ENCODE results near the gene EMC10.

The EMC10 gene

GRCh38 chr19:50531171-50531612 is 54.9 kb downstream of the EMC10 start:
- Histone ChIP-seq H3K4me3 (no peak overlapping the region), H3K27ac (no peak overlapping the region)
- TF ChIP-seq, protein P1, sequence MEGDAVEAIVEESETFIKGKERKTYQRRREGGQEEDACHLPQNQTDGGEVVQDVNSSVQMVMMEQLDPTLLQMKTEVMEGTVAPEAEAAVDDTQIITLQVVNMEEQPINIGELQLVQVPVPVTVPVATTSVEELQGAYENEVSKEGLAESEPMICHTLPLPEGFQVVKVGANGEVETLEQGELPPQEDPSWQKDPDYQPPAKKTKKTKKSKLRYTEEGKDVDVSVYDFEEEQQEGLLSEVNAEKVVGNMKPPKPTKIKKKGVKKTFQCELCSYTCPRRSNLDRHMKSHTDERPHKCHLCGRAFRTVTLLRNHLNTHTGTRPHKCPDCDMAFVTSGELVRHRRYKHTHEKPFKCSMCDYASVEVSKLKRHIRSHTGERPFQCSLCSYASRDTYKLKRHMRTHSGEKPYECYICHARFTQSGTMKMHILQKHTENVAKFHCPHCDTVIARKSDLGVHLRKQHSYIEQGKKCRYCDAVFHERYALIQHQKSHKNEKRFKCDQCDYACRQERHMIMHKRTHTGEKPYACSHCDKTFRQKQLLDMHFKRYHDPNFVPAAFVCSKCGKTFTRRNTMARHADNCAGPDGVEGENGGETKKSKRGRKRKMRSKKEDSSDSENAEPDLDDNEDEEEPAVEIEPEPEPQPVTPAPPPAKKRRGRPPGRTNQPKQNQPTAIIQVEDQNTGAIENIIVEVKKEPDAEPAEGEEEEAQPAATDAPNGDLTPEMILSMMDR (IDR thresholded peaks at IDR 0.05): no peak
- DNase-seq (ENCODE audit: low spot score): peak; percentile 56

DNA sequence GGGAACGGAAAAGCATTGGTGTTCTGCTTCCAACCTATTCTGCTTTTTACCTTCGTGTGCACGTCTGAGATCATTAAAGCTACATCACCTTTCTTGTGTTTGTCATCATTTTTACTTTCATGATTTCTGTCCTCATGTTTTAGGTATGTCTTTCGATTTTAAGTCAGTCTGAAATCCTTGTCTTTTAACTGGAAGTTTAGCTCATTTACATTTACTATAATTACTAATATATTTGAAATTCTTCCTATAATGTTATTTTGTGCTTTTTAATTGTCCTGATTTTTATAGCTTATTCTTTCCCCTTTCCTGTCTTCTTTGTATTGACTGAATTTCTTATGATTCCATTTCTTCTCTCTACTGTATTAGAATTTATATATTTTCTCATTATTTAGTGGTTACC is 56.6 kb downstream of the EMC10 start:
- H3K4me3 ChIP-seq: no peak overlapping the region
- TF ChIP-seq, protein P1 (IDR thresholded peaks at IDR 0.05): no peak
- H3K27ac ChIP-seq: no peak overlapping the region
- no peak for DNase-seq (ENCODE audit: low spot score)

GRCh38 chr19:50534478-50534877 is 58.2 kb downstream of the EMC10 start:
- Histone ChIP-seq H3K27ac (no peak overlapping the region), H3K4me3 (no peak overlapping the region)
- DNase-seq (ENCODE audit: low spot score): no peak
- TF ChIP-seq, protein P1 (IDR thresholded peaks at IDR 0.05): no peak

DNA sequence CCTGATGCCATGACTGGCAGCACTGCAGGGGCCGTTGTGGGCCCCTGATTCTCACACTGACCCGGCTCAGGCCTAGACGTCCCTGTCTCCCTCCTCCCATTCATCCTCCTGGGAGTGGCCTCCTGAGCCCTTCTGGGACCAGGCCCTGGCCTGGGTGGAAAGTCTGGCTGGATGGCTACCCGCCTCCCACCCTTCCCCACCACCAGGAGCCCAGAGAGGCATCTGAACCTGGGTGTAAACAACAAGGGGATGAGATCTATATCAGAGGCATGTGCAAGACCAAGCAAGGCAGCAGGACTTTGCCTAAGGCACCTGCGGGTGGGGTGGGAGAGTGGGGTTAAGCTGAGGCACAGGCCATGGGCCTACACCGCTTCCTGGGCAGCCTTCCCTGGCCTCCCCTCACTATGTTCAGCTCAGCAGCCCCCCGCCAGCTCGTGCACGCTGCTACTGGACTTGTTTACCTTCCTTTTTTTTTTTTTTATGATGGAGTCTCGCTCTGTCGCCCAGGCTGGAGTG is 59.4 kb downstream of the EMC10 start:
- peak; percentile 72 for DNase-seq (ENCODE audit: low spot score)
- no peak overlapping the region for H3K4me3 ChIP-seq
- H3K27ac ChIP-seq: no peak overlapping the region
- TF ChIP-seq, protein P1 (IDR thresholded peaks at IDR 0.05): no peak

DNA sequence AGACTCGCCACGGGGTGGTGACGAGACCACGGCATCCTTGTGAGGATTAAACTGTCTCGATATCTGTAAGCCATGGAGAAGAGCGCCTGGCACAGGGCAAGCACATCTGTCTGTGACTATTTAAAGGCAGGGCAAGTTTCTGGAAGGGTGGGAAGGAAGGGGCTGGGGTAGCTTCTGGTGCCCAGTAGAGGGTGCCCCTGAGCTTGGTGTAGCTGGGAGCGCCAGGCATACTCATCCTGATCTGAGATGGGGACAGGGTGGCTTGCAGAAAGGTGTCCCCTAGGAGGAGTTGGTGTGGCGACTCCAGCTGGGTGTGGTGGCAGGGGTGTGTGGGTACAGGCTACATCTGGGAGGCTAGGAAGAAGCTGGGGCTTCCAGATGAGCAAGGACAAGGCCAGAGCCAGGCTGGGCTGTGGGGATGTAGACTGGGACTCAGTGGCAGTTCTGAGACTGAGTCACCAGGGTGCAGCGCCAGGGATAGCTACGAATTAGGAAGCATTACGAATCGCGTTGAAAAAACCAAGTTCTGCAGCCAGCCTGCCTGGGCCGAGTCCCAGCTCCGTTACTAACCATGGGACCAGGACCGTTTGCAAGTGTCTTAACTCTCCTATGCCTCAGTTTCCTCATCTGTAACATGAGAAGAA is 60.5 kb downstream of the EMC10 start:
- Histone ChIP-seq H3K27ac (no peak overlapping the region), H3K4me3 (no peak overlapping the region)
- no peak for DNase-seq (ENCODE audit: low spot score)
- TF ChIP-seq, protein P1 (IDR thresholded peaks at IDR 0.05): no peak

- no peak overlapping the region for H3K4me3 ChIP-seq
- TF ChIP-seq, protein P1 (IDR thresholded peaks at IDR 0.05): no peak
- no peak overlapping the region for H3K27ac ChIP-seq
- no peak for DNase-seq (ENCODE audit: low spot score)
Measured at GRCh38 chr19:50537306-50537685, 61.0 kb downstream of the EMC10 start.

DNA sequence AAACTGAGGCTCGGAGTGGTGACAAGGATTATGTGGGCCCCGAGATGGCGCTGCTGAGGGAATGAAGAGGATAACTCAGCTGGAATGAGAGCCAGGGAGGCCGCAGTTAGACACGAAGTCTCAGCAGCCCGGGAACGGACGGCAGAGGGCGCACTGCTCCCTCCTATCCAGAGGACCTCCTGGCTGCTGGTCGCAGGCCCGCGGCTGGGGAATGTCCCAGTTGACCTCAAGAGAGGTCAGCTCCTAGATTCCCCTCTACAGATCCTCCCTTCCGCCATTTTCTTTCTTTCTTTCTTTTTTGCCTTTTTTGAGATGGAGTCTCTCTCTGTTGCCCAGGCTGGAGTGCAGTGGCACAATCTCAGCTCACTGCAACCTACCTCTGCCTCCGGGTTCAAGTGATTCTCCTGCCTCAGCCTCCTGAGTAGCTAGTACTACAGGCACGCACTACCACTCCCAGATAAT is 61.5 kb downstream of the EMC10 start:
- H3K4me3 ChIP-seq: no peak overlapping the region
- TF ChIP-seq, protein P1 (IDR thresholded peaks at IDR 0.05): peak; percentile 47
- no peak for DNase-seq (ENCODE audit: low spot score)
- no peak overlapping the region for H3K27ac ChIP-seq

All from coronary artery (tissue), 2 donors.